B cell (primary cell): ENCODE results near the gene DNAJC7. TPM values are rescaled to one million over a fixed set of nuclear protein-coding genes. Genes with fewer than 3 reads are reported as not detected.

Source experiments
- ATAC-seq: fragments of 200-7000 bp; cut with Tn5 transposase; one replicate; pipeline ENCODE4 v1.10.0; 2021; ENCODE audit warnings: low read depth, mild to moderate bottlenecking, moderate number of reproducible peaks, moderate library complexity
- CTCF ChIA-PET: fragments of 350-600 bp; sonication (Branson Sonifier 250); formaldehyde crosslinking; loops from one replicate; lab custom pipeline; 2021; ENCODE audit warnings: antibody characterized with exemption, inconsistent platforms; lab: Charles Lee
- POLR2A ChIA-PET: fragments of 350-600 bp; sonication (Branson Sonifier 250); formaldehyde crosslinking; loops from one replicate; lab custom pipeline; 2021; ENCODE audit warnings: antibody characterized with exemption; lab: Charles Lee
- DNase-seq: peaks from one replicate; pipeline ENCODE4 v3.0.0; 2013
- H2AFZ ChIP-seq: 2 replicates; pipeline ENCODE4 v1.6.1; 2012; ENCODE audit warnings: mild to moderate bottlenecking, low read depth, low read length; ENCODE audit not compliant: insufficient read depth, poor library complexity, severe bottlenecking
- H3K27ac ChIP-seq, 2 donors: 1 replicate in 1 of 2; 2 replicates in 1 of 2; pipeline ENCODE4 v1.5.1; 2012 to 2013; ENCODE audit warnings: low read length in 2 of 2, mild to moderate bottlenecking in 2 of 2, moderate library complexity in 1 of 2
- H3K27me3 ChIP-seq, 4 experiments: fragments of 200-600 bp in 1 of 4; sonication (generic) in 1 of 4; replicated peaks in 1 of 4; 1 replicate in 2 of 4; 2 replicates in 2 of 4; pipeline versions ENCODE4 v1.6.1 to v1.7.0; 2013 to 2016; ENCODE audit warnings: low read length in 3 of 4, mild to moderate bottlenecking in 2 of 4, mixed read lengths in 1 of 4, moderate library complexity in 1 of 4; ENCODE audit not compliant: insufficient read depth in 4 of 4, control insufficient read depth in 3 of 4; ENCODE audit errors: control extremely low read depth in 1 of 4
- H3K36me3 ChIP-seq, 2 experiments: replicated peaks in 1 of 2; 1 replicate in 1 of 2; 2 replicates in 1 of 2; pipeline versions ENCODE4 v1.6.1 to v1.7.1; 2013; ENCODE audit warnings: low read length in 1 of 2; ENCODE audit not compliant: insufficient read depth in 2 of 2, control insufficient read depth in 1 of 2; ENCODE audit errors: control extremely low read depth in 1 of 2, extremely low read depth in 1 of 2
- H3K4me1 ChIP-seq, 2 donors: fragments of 200-600 bp in 1 of 2; sonication (generic) in 1 of 2; 1 replicate in 1 of 2; 2 replicates in 1 of 2; pipeline versions ENCODE4 v1.5.1 to v1.6.1; 2013 to 2017; ENCODE audit warnings: low read length in 2 of 2; ENCODE audit not compliant: control insufficient read depth in 2 of 2, insufficient read depth in 2 of 2
- H3K4me2 ChIP-seq: replicated peaks from 2 replicates; pipeline ENCODE3; 2012; ENCODE audit warnings: mild to moderate bottlenecking, low read depth, low read length; ENCODE audit not compliant: poor library complexity, severe bottlenecking
- H3K4me3 ChIP-seq, 5 experiments: fragments of 200-600 bp in 1 of 5; sonication (generic) in 1 of 5; 1 replicate in 3 of 5; 2 replicates in 2 of 5; pipeline versions ENCODE4 v1.5.1 to v1.7.0; 2011 to 2016; ENCODE audit warnings: low read length in 4 of 5, mild to moderate bottlenecking in 4 of 5, low read depth in 2 of 5, control low read depth in 1 of 5, moderate library complexity in 1 of 5; ENCODE audit not compliant: insufficient read depth in 1 of 5; ENCODE audit errors: control extremely low read depth in 1 of 5, extremely low read depth in 1 of 5
- H3K79me2 ChIP-seq: fragments of 200-600 bp; sonication (generic); one replicate; pipeline ENCODE4 v1.6.0; 2016; ENCODE audit warnings: low read length; ENCODE audit not compliant: control insufficient read depth, insufficient read depth
- H3K9ac ChIP-seq: fragments of 200-600 bp; sonication (generic); 2 replicates; pipeline ENCODE4 v1.6.1; 2017; ENCODE audit warnings: mild to moderate bottlenecking, low read length, moderate library complexity
- H3K9me3 ChIP-seq, 3 donors: one replicate each; pipeline versions ENCODE4 v1.6.1 to v1.7.1; 2013; ENCODE audit warnings: low read length in 2 of 3; ENCODE audit not compliant: control insufficient read depth in 2 of 3, insufficient read depth in 1 of 3; ENCODE audit errors: control extremely low read depth in 1 of 3
- H4K20me1 ChIP-seq: 2 replicates; pipeline ENCODE4 v1.6.0; 2012; ENCODE audit warnings: mild to moderate bottlenecking, low read length; ENCODE audit not compliant: insufficient read depth, control insufficient read depth, poor library complexity, severe bottlenecking
- H3K27ac Mint-ChIP-seq: one replicate; pipeline ENCODE4 v1.8.0; 2021; ENCODE audit warnings: mixed read lengths
- H3K27me3 Mint-ChIP-seq: one replicate; pipeline ENCODE4 v1.8.0; 2021; ENCODE audit warnings: mixed read lengths
- H3K4me1 Mint-ChIP-seq: one replicate; pipeline ENCODE4 v1.8.0; 2021; ENCODE audit warnings: mixed read lengths
- H3K4me3 Mint-ChIP-seq: one replicate; pipeline ENCODE4 v1.8.0; 2021; ENCODE audit warnings: mixed read lengths
- H3K9me3 Mint-ChIP-seq: one replicate; pipeline ENCODE4 v1.8.0; 2022; ENCODE audit warnings: mixed read lengths; ENCODE audit not compliant: insufficient read depth
- CTCF ChIP-seq: fragments of 200-600 bp; IDR thresholded peaks from one replicate; pipeline ENCODE4 v1.8.0; 2022; ENCODE audit warnings: antibody characterized with exemption, mild to moderate bottlenecking
- EZH2 ChIP-seq: IDR thresholded peaks from 2 replicates; pipeline ENCODE4 v1.6.1; 2012; ENCODE audit warnings: borderline replicate concordance, low read depth, mild to moderate bottlenecking, moderate library complexity, low read length; ENCODE audit not compliant: insufficient read depth, poor library complexity, severe bottlenecking
- WGBS: methylation state at CpG from one replicate; pipeline ENCODE4 v1.1.5; 2013; ENCODE audit warnings: missing lambda C conversion rate; ENCODE audit not compliant: insufficient coverage; 5-methylcytosine and 5-hydroxymethylcytosine counted together
- intact Hi-C: fragments of 100-400 bp; cut with micrococcal nuclease; formaldehyde crosslinking; loops from one replicate; pipeline ENCODE4 v1.10.0; 2022
- polyA plus RNA-seq: library from polyadenylated mRNA; depleted of rRNA; stranded (reverse); fragments of >200 nt; gene quantifications from 2 replicates; pipeline ENCODE4 v1.2.3, GENCODE V29; 2012
- total RNA-seq, 2 donors: library from RNA; stranded (reverse); fragments of 120-200 nt in 1 of 2; gene quantifications; 1 replicate in 1 of 2; 2 replicates in 1 of 2; pipeline versions ENCODE4 v1.2.3 to v1.2.4, GENCODE V29; 2013 to 2022

Gene DNAJC7
- total and polyA plus RNA-seq, 2 donors (not counting 1 experiment from before 2014, with no cell fraction given) = 22.0 to 152 TPM

GRCh38 chr17:42061646-42062487 lies 44.6 kb upstream of the DNAJC7 start:
- 64% methylated on average over 5 of the region's 5 CpGs for WGBS
- peaks cover 15% of the 10 kb centered on the region for H3K4me1 Mint-ChIP-seq
- DNase-seq (no peak), ATAC-seq (no peak)
- H3K36me3 ChIP-seq = no peaks in the 10 kb centered on the region
- no peaks in the 10 kb centered on the region for H3K27me3 Mint-ChIP-seq
- TF ChIP-seq EZH2 (no peak), CTCF (no peak)
- no peak overlapping the region for H3K4me2 ChIP-seq
- ChIA-PET CTCF (interaction anchor here (1.2 to 6.9 kb wide), 2 partner anchors 15 to 98 kb away, joined by 4 to 51 read pairs; partner anchors contain the start of gene CNP), POLR2A (no interaction called here)
- peaks cover 0 to 5% (median 0%) of the 10 kb centered on the region in 3 donors for H3K9me3 ChIP-seq
- no peak overlapping the region for H3K4me3 ChIP-seq
- H3K79me2 ChIP-seq = no peaks in the 10 kb centered on the region
- H3K9ac ChIP-seq = no peak overlapping the region
- H3K4me1 ChIP-seq = peaks cover 15 to 16% of the 10 kb centered on the region in 2 donors
- H3K9me3 Mint-ChIP-seq = no peaks in the 10 kb centered on the region
- H3K27me3 ChIP-seq = no peaks in the 10 kb centered on the region
- H3K27ac Mint-ChIP-seq = no peak overlapping the region
- no peak overlapping the region for H3K4me3 Mint-ChIP-seq
- H3K27ac ChIP-seq = no peak overlapping the region
- H2AFZ ChIP-seq = no peak overlapping the region
- intact Hi-C loops = no loop called here
- H4K20me1 ChIP-seq = no peaks in the 10 kb centered on the region

- peaks cover 15% of the 10 kb centered on the region for H3K4me1 Mint-ChIP-seq
- ChIA-PET POLR2A (interaction anchor here (0.5 to 0.6 kb wide), 2 partner anchors 32 to 95 kb away, joined by 3 to 7 read pairs; no protein-coding TSS in a partner anchor), CTCF (interaction anchor here (1.0 kb wide), 1 partner anchor 97 kb away, joined by 4 read pairs; no protein-coding TSS in a partner anchor)
- no peaks in the 10 kb centered on the region for H3K27me3 Mint-ChIP-seq
- H3K4me2 ChIP-seq = no peak overlapping the region
- H4K20me1 ChIP-seq = no peaks in the 10 kb centered on the region
- intact Hi-C loops = no loop called here
- peaks cover 0 to 3% (median 0%) of the 10 kb centered on the region in 4 experiments for H3K27me3 ChIP-seq
- no peak overlapping the region for H3K4me3 Mint-ChIP-seq
- no peak for ATAC-seq
- no peak overlapping the region for H3K27ac Mint-ChIP-seq
- no peaks in the 10 kb centered on the region for H3K9me3 Mint-ChIP-seq
- WGBS = 91% methylated on average over 3 of the region's 4 CpGs
- peaks cover 14% of the 10 kb centered on the region in 2 donors for H3K4me1 ChIP-seq
- no peak overlapping the region for H2AFZ ChIP-seq
- H3K27ac ChIP-seq = no peak overlapping the region
- TF ChIP-seq CTCF (no peak), EZH2 (no peak)
- H3K9ac ChIP-seq = no peak overlapping the region
- no peaks in the 10 kb centered on the region for H3K79me2 ChIP-seq
- DNase-seq = no peak
- H3K9me3 ChIP-seq = peaks cover 0 to 19% (median 0%) of the 10 kb centered on the region in 3 donors
- no peaks in the 10 kb centered on the region for H3K36me3 ChIP-seq
- no peak overlapping the region for H3K4me3 ChIP-seq
These were observed 43.0 kb upstream of the DNAJC7 start for GRCh38 chr17:42060231-42060630.
